ENCODE results near the gene CEBPA. TPM values are rescaled to one million over a fixed set of nuclear protein-coding genes. Genes with fewer than 3 reads are reported as not detected.

Gene CEBPA
- total RNA-seq, 1 experiment from 2014 or later: 2.5 TPM

GRCh38 chr19:33294058-33294798 lies 8.1 kb downstream of the CEBPA start:
- DNase-seq (ENCODE audit: low read depth, low spot score): no peak
- in situ Hi-C loops (cut with HindIII; ENCODE audit: low pct_unique_long_range_greater_than_20kb, low sequenced_read_pairs): no loop called here

- in situ Hi-C loops (cut with HindIII; ENCODE audit: low pct_unique_long_range_greater_than_20kb, low sequenced_read_pairs): no loop called here
- DNase-seq (ENCODE audit: low read depth, low spot score): no peak
These were observed 8.9 kb downstream of the CEBPA start for GRCh38 chr19:33293255-33294057.

GRCh38 chr19:33292595-33293254 lies 9.6 kb downstream of the CEBPA start:
- in situ Hi-C loops (cut with HindIII; ENCODE audit: low pct_unique_long_range_greater_than_20kb, low sequenced_read_pairs): no loop called here
- no peak for DNase-seq (ENCODE audit: low read depth, low spot score)

GRCh38 chr19:33291623-33292534 lies 10.5 kb downstream of the CEBPA start:
- DNase-seq (ENCODE audit: low read depth, low spot score): no peak
- in situ Hi-C loops (cut with HindIII; ENCODE audit: low pct_unique_long_range_greater_than_20kb, low sequenced_read_pairs): no loop called here

- in situ Hi-C loops (cut with HindIII; ENCODE audit: low pct_unique_long_range_greater_than_20kb, low sequenced_read_pairs): no loop called here
These were observed 11.2 kb downstream of the CEBPA start for GRCh38 chr19:33290956-33291622.

GRCh38 chr19:33290082-33290815 lies 12.1 kb downstream of the CEBPA start:
- DNase-seq (ENCODE audit: low read depth, low spot score): no peak
- in situ Hi-C loops (cut with HindIII; ENCODE audit: low pct_unique_long_range_greater_than_20kb, low sequenced_read_pairs): no loop called here

More at GRCh38 chr19:33290956-33291622, 11.2 kb downstream of the CEBPA start:
- DNase-seq (ENCODE audit: low read depth, low spot score): no peak

GRCh38 chr19:33289261-33289660 lies 13.1 kb downstream of the CEBPA start:
- in situ Hi-C loops (cut with HindIII; ENCODE audit: low pct_unique_long_range_greater_than_20kb, low sequenced_read_pairs): no loop called here
- no peak for DNase-seq (ENCODE audit: low read depth, low spot score)

- in situ Hi-C loops (cut with HindIII; ENCODE audit: low pct_unique_long_range_greater_than_20kb, low sequenced_read_pairs): no loop called here
- no peak for DNase-seq (ENCODE audit: low read depth, low spot score)
These were observed 13.7 kb downstream of the CEBPA start for GRCh38 chr19:33288666-33289065.

GRCh38 chr19:33287927-33288326 lies 14.4 kb downstream of the CEBPA start:
- no peak for DNase-seq (ENCODE audit: low read depth, low spot score)
- in situ Hi-C loops (cut with HindIII; ENCODE audit: low pct_unique_long_range_greater_than_20kb, low sequenced_read_pairs): no loop called here

GRCh38 chr19:33287438-33287837 lies 14.9 kb downstream of the CEBPA start:
- DNase-seq (ENCODE audit: low read depth, low spot score): no peak

GRCh38 chr19:33286899-33287298 lies 15.4 kb downstream of the CEBPA start:
- in situ Hi-C loops (cut with HindIII; ENCODE audit: low pct_unique_long_range_greater_than_20kb, low sequenced_read_pairs): no loop called here
- DNase-seq (ENCODE audit: low read depth, low spot score): no peak

More at GRCh38 chr19:33287438-33287837, 14.9 kb downstream of the CEBPA start:
- in situ Hi-C loops (cut with HindIII; ENCODE audit: low pct_unique_long_range_greater_than_20kb, low sequenced_read_pairs): no loop called here

- in situ Hi-C loops (cut with HindIII; ENCODE audit: low pct_unique_long_range_greater_than_20kb, low sequenced_read_pairs): no loop called here
- DNase-seq (ENCODE audit: low read depth, low spot score): no peak
These were observed 16.9 kb downstream of the CEBPA start for GRCh38 chr19:33285441-33285927.

- no peak for DNase-seq (ENCODE audit: low read depth, low spot score)
- in situ Hi-C loops (cut with HindIII; ENCODE audit: low pct_unique_long_range_greater_than_20kb, low sequenced_read_pairs): no loop called here
These were observed 17.6 kb downstream of the CEBPA start for GRCh38 chr19:33284756-33285155.

- in situ Hi-C loops (cut with HindIII; ENCODE audit: low pct_unique_long_range_greater_than_20kb, low sequenced_read_pairs): no loop called here
- DNase-seq (ENCODE audit: low read depth, low spot score): no peak
These were observed 18.1 kb downstream of the CEBPA start for GRCh38 chr19:33284146-33284643.

GRCh38 chr19:33283589-33283988 lies 18.7 kb downstream of the CEBPA start:
- no peak for DNase-seq (ENCODE audit: low read depth, low spot score)
- in situ Hi-C loops (cut with HindIII; ENCODE audit: low pct_unique_long_range_greater_than_20kb, low sequenced_read_pairs): no loop called here

- DNase-seq (ENCODE audit: low read depth, low spot score): no peak
These were observed 20.2 kb downstream of the CEBPA start for GRCh38 chr19:33282036-33282671.

More at GRCh38 chr19:33282036-33282671, 20.2 kb downstream of the CEBPA start:
- in situ Hi-C loops (cut with HindIII; ENCODE audit: low pct_unique_long_range_greater_than_20kb, low sequenced_read_pairs): no loop called here
